ENCODE measurements around the gene KCNAB1. TPM values are rescaled to one million over a fixed set of nuclear protein-coding genes. Genes with fewer than 3 reads are reported as not detected.
"Not testable (repeated sequence)": the region's sequence is repeated elsewhere in the genome, so short reads cannot be mapped to it uniquely, and the experiment has no call there.

The KCNAB1 gene
- total RNA-seq, 2 experiments from 2014 or later: not detected

- ChIA-PET POLR2A (interaction anchor here (0.9 kb wide), 1 partner anchor 274 kb away, joined by 3 read pairs; no protein-coding TSS in a partner anchor), CTCF (ENCODE audit: unreplicated experiment) (no interaction called here)
- TF ChIP-seq CTCF (conservative IDR thresholded peaks at IDR 0.05; ENCODE audit: low read length) (no peak), EZH2phosphoT487 (IDR thresholded peaks at IDR 0.05; ENCODE audit: borderline replicate concordance, low read depth, low read length) (no peak)
- Histone ChIP-seq H3K9me3 (ENCODE audit: low read length) (no peaks in the 10 kb centered on the region), H3K4me2 (ENCODE audit: low read length) (no peak overlapping the region), H3K27ac (ENCODE audit: low read depth, low read length, poor library complexity, severe bottlenecking) (no peak overlapping the region), H2AFZ (ENCODE audit: low read length) (no peak overlapping the region), H3K4me3 (ENCODE audit: low read depth, low read length, poor library complexity, severe bottlenecking) (no peak overlapping the region), H3K36me3 (ENCODE audit: insufficient read depth, low read length) (no peaks in the 10 kb centered on the region), H3K4me1 (ENCODE audit: insufficient read depth, low read length, poor library complexity, severe bottlenecking) (no peaks in the 10 kb centered on the region), H3K9me2 (ENCODE audit: insufficient read depth, low read length) (no peaks in the 10 kb centered on the region), H4K20me1 (ENCODE audit: insufficient read depth, low read length) (no peaks in the 10 kb centered on the region), H3K79me2 (ENCODE audit: insufficient read depth, low read depth, low read length) (no peaks in the 10 kb centered on the region)
- BruUV-seq (replicated peaks): no TSS peak
- DNase-seq (ENCODE audit: low spot score): no peak
- intact Hi-C loops (cut with micrococcal nuclease; ENCODE audit: unreplicated experiment): no loop called here
Observed at GRCh38 chr3:156189927-156190326, 69.5 kb downstream of the KCNAB1 start.

GRCh38 chr3:156194945-156195344 lies 74.6 kb downstream of the KCNAB1 start:
- H3K27ac ChIP-seq (ENCODE audit: low read depth, low read length, poor library complexity, severe bottlenecking); H4K20me1 ChIP-seq (ENCODE audit: insufficient read depth, low read length); H3K4me1 ChIP-seq (ENCODE audit: insufficient read depth, low read length, poor library complexity, severe bottlenecking); CTCF ChIA-PET (ENCODE audit: unreplicated experiment); H3K4me2 ChIP-seq (ENCODE audit: low read length); DNase-seq (ENCODE audit: low spot score); H3K9me2 ChIP-seq (ENCODE audit: insufficient read depth, low read length); BruUV-seq (replicated peaks); H3K4me3 ChIP-seq (ENCODE audit: low read depth, low read length, poor library complexity, severe bottlenecking); POLR2A ChIA-PET; H2AFZ ChIP-seq (ENCODE audit: low read length); intact Hi-C loops (cut with micrococcal nuclease; ENCODE audit: unreplicated experiment); H3K9me3 ChIP-seq (ENCODE audit: low read length); H3K36me3 ChIP-seq (ENCODE audit: insufficient read depth, low read length); H3K79me2 ChIP-seq (ENCODE audit: insufficient read depth, low read depth, low read length): not testable (repeated sequence)

GRCh38 chr3:156197152-156197551 lies 76.8 kb downstream of the KCNAB1 start:
- H2AFZ ChIP-seq (ENCODE audit: low read length); H3K36me3 ChIP-seq (ENCODE audit: insufficient read depth, low read length); H3K4me1 ChIP-seq (ENCODE audit: insufficient read depth, low read length, poor library complexity, severe bottlenecking); POLR2A ChIA-PET; H3K9me2 ChIP-seq (ENCODE audit: insufficient read depth, low read length); H3K9me3 ChIP-seq (ENCODE audit: low read length); BruUV-seq (replicated peaks); intact Hi-C loops (cut with micrococcal nuclease; ENCODE audit: unreplicated experiment); CTCF ChIA-PET (ENCODE audit: unreplicated experiment); H4K20me1 ChIP-seq (ENCODE audit: insufficient read depth, low read length); H3K4me3 ChIP-seq (ENCODE audit: low read depth, low read length, poor library complexity, severe bottlenecking); H3K27ac ChIP-seq (ENCODE audit: low read depth, low read length, poor library complexity, severe bottlenecking); H3K4me2 ChIP-seq (ENCODE audit: low read length); H3K79me2 ChIP-seq (ENCODE audit: insufficient read depth, low read depth, low read length); DNase-seq (ENCODE audit: low spot score): not testable (repeated sequence)

Measured in OCI-LY7 (cell line).